Neural progenitor cell (in vitro differentiated cells): ENCODE measurements around the gene RINL.

Experiments
- EZH2 ChIP-seq: fragments of 200-600 bp; sonication (generic); IDR thresholded peaks from 2 replicates; pipeline ENCODE4 v1.6.1; 2017; ENCODE audit warnings: antibody characterized with exemption, mild to moderate bottlenecking, moderate library complexity
- EZH2phosphoT487 ChIP-seq: fragments of 200-600 bp; sonication (generic); IDR thresholded peaks from 2 replicates; pipeline ENCODE4 v1.6.1; 2017; ENCODE audit warnings: antibody characterized with exemption
- TF ChIP-seq, protein P1 (sequence below): fragments of 200-600 bp; sonication (generic); IDR thresholded peaks from 2 replicates; pipeline ENCODE4 v1.5.1; 2017; ENCODE audit warnings: antibody characterized with exemption, mild to moderate bottlenecking

DNA sequence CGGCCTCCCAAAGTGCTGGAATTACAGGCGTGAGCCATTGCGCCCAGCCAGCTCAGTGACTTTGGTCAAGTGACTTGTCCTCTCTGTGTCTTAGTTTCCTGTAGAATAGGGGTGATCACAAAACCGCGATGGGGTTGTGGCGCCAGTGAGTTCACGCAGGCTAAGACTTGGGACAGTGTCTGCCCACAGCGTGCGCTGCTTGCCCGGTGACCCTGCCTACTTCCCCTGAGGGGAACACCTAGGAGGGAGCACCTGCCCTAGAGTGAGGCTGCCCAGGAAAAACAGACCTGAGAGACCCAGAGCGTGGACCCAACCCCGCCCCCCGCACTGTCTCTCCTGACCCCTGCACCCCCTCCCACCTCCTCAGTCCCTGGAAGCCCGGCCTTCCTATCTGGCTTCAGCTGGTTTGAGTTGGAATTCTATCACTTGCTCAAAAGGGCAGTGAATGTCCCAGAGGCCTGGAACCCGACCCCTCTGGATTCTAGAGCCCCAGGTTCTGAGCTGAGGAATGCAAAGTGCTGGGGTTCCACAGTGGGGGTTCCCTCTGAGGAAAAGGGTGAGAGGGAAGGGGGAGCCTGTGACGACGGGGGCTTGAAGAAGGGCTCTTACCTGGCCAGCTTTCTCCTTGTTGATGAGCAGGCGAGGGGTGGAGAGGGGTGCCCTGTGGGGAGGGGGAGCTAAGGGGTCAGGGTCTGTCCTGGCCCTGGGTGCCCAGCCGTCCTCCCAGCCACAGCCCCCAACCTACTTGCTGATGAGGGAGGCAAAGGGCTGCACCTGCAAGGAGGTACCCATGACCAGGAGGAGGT is 2.2 kb upstream of the RINL start:
- TF ChIP-seq EZH2 (no peak), EZH2phosphoT487 (no peak)
- TF ChIP-seq, protein P1, sequence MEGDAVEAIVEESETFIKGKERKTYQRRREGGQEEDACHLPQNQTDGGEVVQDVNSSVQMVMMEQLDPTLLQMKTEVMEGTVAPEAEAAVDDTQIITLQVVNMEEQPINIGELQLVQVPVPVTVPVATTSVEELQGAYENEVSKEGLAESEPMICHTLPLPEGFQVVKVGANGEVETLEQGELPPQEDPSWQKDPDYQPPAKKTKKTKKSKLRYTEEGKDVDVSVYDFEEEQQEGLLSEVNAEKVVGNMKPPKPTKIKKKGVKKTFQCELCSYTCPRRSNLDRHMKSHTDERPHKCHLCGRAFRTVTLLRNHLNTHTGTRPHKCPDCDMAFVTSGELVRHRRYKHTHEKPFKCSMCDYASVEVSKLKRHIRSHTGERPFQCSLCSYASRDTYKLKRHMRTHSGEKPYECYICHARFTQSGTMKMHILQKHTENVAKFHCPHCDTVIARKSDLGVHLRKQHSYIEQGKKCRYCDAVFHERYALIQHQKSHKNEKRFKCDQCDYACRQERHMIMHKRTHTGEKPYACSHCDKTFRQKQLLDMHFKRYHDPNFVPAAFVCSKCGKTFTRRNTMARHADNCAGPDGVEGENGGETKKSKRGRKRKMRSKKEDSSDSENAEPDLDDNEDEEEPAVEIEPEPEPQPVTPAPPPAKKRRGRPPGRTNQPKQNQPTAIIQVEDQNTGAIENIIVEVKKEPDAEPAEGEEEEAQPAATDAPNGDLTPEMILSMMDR = no peak
